ES-I3 (cell line): ENCODE measurements around the gene CLEC16A.

ENCODE experiments used
- H3K36me3 ChIP-seq: 2 replicates; pipeline ENCODE4 v1.6.1; 2013; ENCODE audit warnings: mild to moderate bottlenecking, low read length, control low read depth, moderate library complexity; ENCODE audit not compliant: insufficient read depth
- H3K4me1 ChIP-seq: 2 replicates; pipeline ENCODE4 v1.6.1; 2013; ENCODE audit warnings: mild to moderate bottlenecking, control low read depth, low read length; ENCODE audit not compliant: insufficient read depth
- H3K9ac ChIP-seq: 2 replicates; pipeline ENCODE4 v1.6.1; 2013; ENCODE audit warnings: low read depth, mild to moderate bottlenecking, low read length, moderate library complexity
- H3K9me3 ChIP-seq: 2 replicates; pipeline ENCODE4 v1.6.1; 2013; ENCODE audit warnings: mild to moderate bottlenecking, low read length, moderate library complexity; ENCODE audit not compliant: control insufficient read depth, insufficient read depth

Gene CLEC16A

GRCh38 chr16:11025120-11025531, 80.8 kb downstream of the CLEC16A start:
- no peaks in the 10 kb centered on the region; the same call in 1 of the 2 replicates for H3K9me3 ChIP-seq
- H3K9ac ChIP-seq: no peak overlapping the region
- H3K4me1 ChIP-seq: no peaks in the 10 kb centered on the region
- peaks cover 4% of the 10 kb centered on the region; the same call in 1 of the 2 replicates for H3K36me3 ChIP-seq

DNA sequence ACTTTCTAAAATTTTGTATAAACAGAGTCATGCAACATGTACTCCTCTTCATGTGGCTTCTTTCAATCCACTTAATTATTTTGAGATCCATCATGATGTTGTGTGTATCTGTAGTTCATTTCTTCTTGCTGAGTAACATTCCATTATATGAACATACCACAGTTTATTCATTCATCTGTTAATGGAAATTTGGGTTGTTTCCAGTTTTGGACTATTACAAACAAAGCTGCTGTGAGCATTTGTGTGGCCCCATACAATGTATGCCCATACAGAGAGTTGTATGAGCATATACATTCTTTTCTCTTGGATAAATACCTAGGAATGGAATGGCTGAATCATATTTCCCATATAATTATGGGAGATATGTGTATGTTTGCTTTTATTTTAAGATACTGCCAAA, 85.6 kb downstream of the CLEC16A start:
- no peaks in the 10 kb centered on the region; the same call in 1 of the 2 replicates for H3K9me3 ChIP-seq
- H3K4me1 ChIP-seq: peaks cover 6% of the 10 kb centered on the region; the same call in 1 of the 2 replicates
- H3K9ac ChIP-seq: no peak overlapping the region
- peaks cover 4% of the 10 kb centered on the region for H3K36me3 ChIP-seq

- peaks cover 6% of the 10 kb centered on the region; the same call in 1 of the 2 replicates for H3K4me1 ChIP-seq
- no peak overlapping the region for H3K9ac ChIP-seq
- H3K36me3 ChIP-seq: peaks cover 4% of the 10 kb centered on the region
- H3K9me3 ChIP-seq: no peaks in the 10 kb centered on the region; the same call in 1 of the 2 replicates
Observed at GRCh38 chr16:11030990-11031510, 86.7 kb downstream of the CLEC16A start.

DNA sequence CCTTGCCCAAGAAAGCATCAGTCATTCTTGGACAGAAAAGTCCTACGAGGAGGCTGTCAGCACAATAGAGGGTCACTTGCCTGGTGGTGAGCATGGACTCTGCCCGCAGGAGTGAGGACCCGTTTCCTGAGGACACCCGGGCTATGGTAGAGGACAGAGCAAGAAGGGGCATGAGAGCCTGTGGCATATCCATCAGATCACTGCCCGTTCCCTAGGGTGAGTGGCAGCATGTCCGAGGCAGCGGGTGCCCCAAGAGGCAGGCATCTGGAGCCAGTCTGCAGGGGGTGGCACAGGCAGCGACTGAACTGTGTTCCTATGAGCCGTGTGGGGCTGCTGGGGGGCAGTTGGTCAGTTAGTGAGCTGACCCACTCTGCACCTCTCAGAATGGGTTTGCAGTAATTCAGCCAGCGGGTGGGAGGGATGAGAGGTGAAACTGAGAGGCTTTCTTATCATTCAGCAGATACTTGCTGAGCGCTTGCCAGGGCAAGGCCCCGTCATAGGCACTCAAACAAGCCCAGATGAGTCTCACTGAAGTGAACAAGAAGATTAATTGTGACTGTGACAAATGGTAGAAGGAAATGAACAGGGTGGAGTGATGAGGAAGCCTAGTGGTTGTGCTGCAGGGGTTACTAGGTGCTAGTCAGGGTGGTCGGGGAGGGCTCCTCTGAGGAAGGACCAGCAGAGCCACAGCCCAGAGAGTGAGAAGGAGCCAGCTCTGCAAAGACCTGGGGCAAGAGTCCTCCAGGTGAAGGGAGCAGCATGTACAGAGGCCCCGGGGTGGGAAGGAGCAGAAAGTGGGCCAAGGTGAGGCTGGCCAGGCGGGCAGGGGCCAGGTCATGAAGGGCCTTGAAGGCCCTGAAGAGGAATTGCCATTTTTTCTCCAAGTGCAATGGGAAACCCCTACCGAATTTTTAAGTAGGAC, 87.9 kb downstream of the CLEC16A start:
- Histone ChIP-seq H3K4me1 (peaks cover 6% of the 10 kb centered on the region; the same call in 1 of the 2 replicates), H3K9ac (no peak overlapping the region), H3K36me3 (peaks cover 4% of the 10 kb centered on the region), H3K9me3 (no peaks in the 10 kb centered on the region)

GRCh38 chr16:11032922-11033291, 88.5 kb downstream of the CLEC16A start:
- H3K9ac ChIP-seq: no peak overlapping the region
- no peaks in the 10 kb centered on the region for H3K9me3 ChIP-seq
- H3K36me3 ChIP-seq: peaks cover 4% of the 10 kb centered on the region
- H3K4me1 ChIP-seq: peaks cover 6% of the 10 kb centered on the region; the same call in 1 of the 2 replicates

- Histone ChIP-seq H3K9me3 (no peaks in the 10 kb centered on the region), H3K9ac (no peak overlapping the region), H3K36me3 (peaks cover 3% of the 10 kb centered on the region), H3K4me1 (peaks cover 6% of the 10 kb centered on the region; the same call in 1 of the 2 replicates)
Observed at GRCh38 chr16:11033629-11034420, 89.5 kb downstream of the CLEC16A start.

DNA sequence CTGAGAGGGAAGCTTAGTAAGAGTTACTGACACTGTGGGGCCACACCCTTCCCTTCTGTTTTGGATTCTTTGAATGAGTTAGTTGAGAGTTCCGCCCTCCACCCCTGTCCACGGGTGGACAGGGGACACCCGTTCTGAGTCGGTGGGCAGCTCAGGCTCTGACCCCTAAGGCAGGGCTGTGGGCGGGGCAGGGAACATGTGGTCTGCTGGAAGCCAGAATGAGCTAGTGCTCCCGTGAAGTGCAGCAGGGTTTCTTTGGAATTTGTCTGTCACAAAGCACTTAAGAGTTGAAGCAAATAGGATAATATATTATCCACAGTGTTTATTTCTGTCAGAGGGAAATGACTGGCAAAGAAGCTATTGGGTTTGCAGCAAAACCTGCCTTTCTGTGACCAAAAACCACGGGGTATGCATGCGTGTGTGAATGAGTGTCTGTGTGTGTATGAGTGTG, 90.1 kb downstream of the CLEC16A start:
- no peak overlapping the region for H3K9ac ChIP-seq
- no peaks in the 10 kb centered on the region; the same call in 1 of the 2 replicates for H3K36me3 ChIP-seq
- H3K4me1 ChIP-seq: peaks cover 6% of the 10 kb centered on the region; the same call in 1 of the 2 replicates
- no peaks in the 10 kb centered on the region for H3K9me3 ChIP-seq

- Histone ChIP-seq H3K9me3 (no peaks in the 10 kb centered on the region), H3K9ac (no peak overlapping the region), H3K36me3 (no peaks in the 10 kb centered on the region; the same call in 1 of the 2 replicates), H3K4me1 (peaks cover 6% of the 10 kb centered on the region; the same call in 1 of the 2 replicates)
Observed at GRCh38 chr16:11035096-11035495, 90.7 kb downstream of the CLEC16A start.

GRCh38 chr16:11036040-11036439, 91.7 kb downstream of the CLEC16A start:
- Histone ChIP-seq H3K9me3 (no peaks in the 10 kb centered on the region), H3K36me3 (no peaks in the 10 kb centered on the region; the same call in 1 of the 2 replicates)

GRCh38 chr16:11036868-11037410, 92.6 kb downstream of the CLEC16A start:
- Histone ChIP-seq H3K9me3 (no peaks in the 10 kb centered on the region), H3K4me1 (peaks cover 6% of the 10 kb centered on the region; the same call in 1 of the 2 replicates), H3K9ac (no peak overlapping the region), H3K36me3 (no peaks in the 10 kb centered on the region; the same call in 1 of the 2 replicates)

More at GRCh38 chr16:11036040-11036439, 91.7 kb downstream of the CLEC16A start:
- H3K9ac ChIP-seq: no peak overlapping the region
- H3K4me1 ChIP-seq: peaks cover 6% of the 10 kb centered on the region; the same call in 1 of the 2 replicates

DNA sequence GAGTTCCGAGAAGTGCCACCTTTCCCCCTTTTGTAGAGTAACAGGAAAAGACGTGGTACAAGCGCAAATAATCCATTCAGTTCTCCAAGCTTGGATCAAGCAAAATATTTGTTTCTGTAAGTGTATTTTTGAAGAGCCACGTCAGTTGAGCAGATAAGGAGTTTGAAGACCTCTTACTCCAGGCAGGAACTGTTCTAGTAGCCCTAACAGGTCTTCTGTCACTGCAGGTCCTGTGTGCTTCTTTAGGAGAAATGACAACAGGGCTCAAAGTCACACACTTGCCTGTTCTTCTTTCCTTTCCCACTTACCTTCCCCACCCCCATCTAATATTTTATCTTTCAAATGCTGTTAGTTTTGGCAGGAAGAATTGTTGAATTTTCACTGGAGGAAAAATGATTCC, 93.9 kb downstream of the CLEC16A start:
- Histone ChIP-seq H3K9me3 (no peaks in the 10 kb centered on the region), H3K36me3 (no peaks in the 10 kb centered on the region), H3K4me1 (no peaks in the 10 kb centered on the region; the same call in 1 of the 2 replicates), H3K9ac (no peak overlapping the region)

DNA sequence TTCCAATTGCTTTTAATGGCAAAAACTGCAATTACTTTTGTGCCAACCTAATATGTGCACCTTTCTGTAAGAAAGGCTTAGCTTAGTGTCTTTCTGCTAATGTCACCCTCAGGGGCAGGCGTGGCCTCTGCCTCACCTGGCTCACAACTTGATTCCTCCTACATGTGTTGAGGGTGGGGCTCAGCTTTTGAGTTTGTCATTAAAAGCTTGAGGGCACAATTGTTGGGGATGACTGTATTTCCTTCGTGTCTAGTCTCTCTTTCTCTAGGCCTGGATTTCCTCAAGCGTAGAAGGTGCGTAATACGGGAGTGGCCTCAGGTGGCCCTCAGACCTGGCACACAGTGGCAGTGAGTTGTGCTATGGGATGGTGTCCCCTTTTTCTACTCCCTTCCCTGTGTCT, 94.4 kb downstream of the CLEC16A start:
- no peaks in the 10 kb centered on the region for H3K4me1 ChIP-seq
- H3K36me3 ChIP-seq: no peaks in the 10 kb centered on the region
- no peak overlapping the region for H3K9ac ChIP-seq
- no peaks in the 10 kb centered on the region for H3K9me3 ChIP-seq

GRCh38 chr16:11039726-11040125, 95.4 kb downstream of the CLEC16A start:
- Histone ChIP-seq H3K4me1 (no peaks in the 10 kb centered on the region), H3K36me3 (no peaks in the 10 kb centered on the region), H3K9ac (no peak overlapping the region), H3K9me3 (no peaks in the 10 kb centered on the region)

DNA sequence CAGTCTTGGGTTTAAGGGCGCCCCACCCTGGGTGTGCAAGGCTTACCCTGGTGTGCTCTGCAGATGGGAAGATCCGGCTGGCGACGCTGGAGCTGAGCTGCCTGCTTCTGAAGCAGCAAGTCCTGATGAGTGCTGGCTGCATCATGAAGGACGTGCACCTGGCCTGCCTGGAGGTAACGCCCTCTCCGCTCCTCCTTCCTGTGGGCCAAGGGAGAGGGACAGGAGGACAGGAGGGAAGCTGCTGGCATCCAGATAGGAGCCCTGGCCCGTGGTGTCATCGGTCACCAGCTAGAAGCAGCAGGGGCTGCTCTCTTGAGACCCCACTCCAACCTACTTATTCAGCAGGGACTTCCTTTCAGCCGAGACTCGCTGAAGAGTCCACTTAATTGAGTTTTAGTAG, 97.8 kb downstream of the CLEC16A start:
- H3K9ac ChIP-seq: no peak overlapping the region
- no peaks in the 10 kb centered on the region for H3K36me3 ChIP-seq
- no peaks in the 10 kb centered on the region for H3K9me3 ChIP-seq
- H3K4me1 ChIP-seq: peaks cover 5% of the 10 kb centered on the region; the same call in 1 of the 2 replicates
